IMR-90 (cell line): ENCODE data around the gene ZNF365. TPM values are rescaled to one million over a fixed set of nuclear protein-coding genes. Genes with fewer than 3 reads are reported as not detected.

Experiments used
- ATAC-seq: fragments of 200-7000 bp; cut with Tn5 transposase; 2 replicates; pipeline ENCODE4 v1.9.1; 2020; ENCODE audit warnings: low read depth, mild to moderate bottlenecking, moderate library complexity
- BruUV-seq: library from RNA; stranded (reverse); fragments of 400-500 nt; replicated peaks from 2 replicates; lab custom pipeline; 2021; lab: Mats Ljungman, UMichigan
- CTCF ChIA-PET: fragments of 300-600 bp; formaldehyde crosslinking; extraction: SDS; loops from one replicate; lab custom pipeline; 2021; ENCODE audit warnings: antibody characterized with exemption; lab: Yijun Ruan, JAX
- POLR2A ChIA-PET: fragments of 300-600 bp; sonication (Branson Sonifier 250); formaldehyde crosslinking; loops from one replicate; lab custom pipeline; 2022; ENCODE audit warnings: antibody characterized with exemption; ENCODE audit not compliant: unreplicated experiment; lab: Charles Lee
- DNase-seq: peaks from one replicate; pipeline ENCODE4 v3.0.0; 2013
- H2AFZ ChIP-seq: replicated peaks from 2 replicates; pipeline ENCODE3; 2013; ENCODE audit warnings: low read length, mild to moderate bottlenecking; ENCODE audit not compliant: poor library complexity
- H2AK5ac ChIP-seq: 2 replicates; pipeline ENCODE4 v1.6.1; 2013; ENCODE audit warnings: low read depth, low read length, inconsistent platforms
- H2AK9ac ChIP-seq: replicated peaks from 2 replicates; pipeline ENCODE3; 2013; ENCODE audit warnings: mild to moderate bottlenecking, low read depth, low read length, moderate library complexity; ENCODE audit not compliant: poor library complexity
- H2BK120ac ChIP-seq: 2 replicates; pipeline ENCODE4 v1.6.1; 2013; ENCODE audit warnings: low read depth, low read length, inconsistent platforms
- H2BK15ac ChIP-seq: 3 replicates; pipeline ENCODE4 v1.6.1; 2013; ENCODE audit warnings: low read depth, low read length, inconsistent platforms
- H2BK20ac ChIP-seq: 2 replicates; pipeline ENCODE4 v1.6.1; 2013; ENCODE audit warnings: low read depth, mild to moderate bottlenecking, inconsistent platforms, low read length, moderate library complexity
- H2BK5ac ChIP-seq: 2 replicates; pipeline ENCODE4 v1.6.1; 2013; ENCODE audit warnings: mild to moderate bottlenecking, low read depth, low read length, inconsistent platforms; ENCODE audit not compliant: poor library complexity, severe bottlenecking
- H3K14ac ChIP-seq: replicated peaks from 2 replicates; pipeline ENCODE4 v1.6.1; 2013; ENCODE audit warnings: low read depth, low read length, inconsistent platforms
- H3K18ac ChIP-seq: 2 replicates; pipeline ENCODE4 v1.6.1; 2013; ENCODE audit warnings: low read depth, low read length, control low read depth
- H3K23ac ChIP-seq: 2 replicates; pipeline ENCODE4 v1.6.1; 2013; ENCODE audit warnings: low read depth, low read length, inconsistent platforms
- H3K27ac ChIP-seq: 2 replicates; pipeline ENCODE4 v1.5.1; 2013; ENCODE audit warnings: mild to moderate bottlenecking, control low read depth, low read length; ENCODE audit not compliant: insufficient read depth
- H3K27me3 ChIP-seq: 2 replicates; pipeline ENCODE4 v1.6.1; 2013; ENCODE audit warnings: low read length; ENCODE audit not compliant: control insufficient read depth, insufficient read depth
- H3K36me3 ChIP-seq: 2 replicates; pipeline ENCODE4 v1.6.1; 2013; ENCODE audit warnings: low read length, mixed read lengths; ENCODE audit not compliant: control insufficient read depth, insufficient read depth
- H3K4ac ChIP-seq: 2 replicates; pipeline ENCODE4 v1.6.1; 2013; ENCODE audit warnings: low read depth, low read length, inconsistent platforms
- H3K4me1 ChIP-seq: 2 replicates; pipeline ENCODE4 v1.6.1; 2013; ENCODE audit warnings: low read length, mixed read lengths; ENCODE audit not compliant: control insufficient read depth, insufficient read depth
- H3K4me2 ChIP-seq: 2 replicates; pipeline ENCODE4 v1.6.1; 2013; ENCODE audit warnings: low read depth, mild to moderate bottlenecking, control low read depth, low read length, moderate library complexity
- H3K4me3 ChIP-seq: 2 replicates; pipeline ENCODE4 v1.5.1; 2013; ENCODE audit warnings: low read depth, mild to moderate bottlenecking, control low read depth, low read length, moderate library complexity; ENCODE audit not compliant: insufficient read depth
- H3K56ac ChIP-seq: 2 replicates; pipeline ENCODE4 v1.6.1; 2013; ENCODE audit warnings: low read length, inconsistent platforms; ENCODE audit not compliant: insufficient read depth; ENCODE audit errors: extremely low read depth
- H3K79me1 ChIP-seq, 2 experiments: 2 replicates each; pipeline ENCODE4 v1.6.1; 2013; ENCODE audit warnings: low read length in 2 of 2, inconsistent platforms in 1 of 2, low read depth in 1 of 2
- H3K9ac ChIP-seq: 2 replicates; pipeline ENCODE4 v1.6.1; 2013; ENCODE audit warnings: low read depth, low read length, control low read depth
- H3K9me1 ChIP-seq: 2 replicates; pipeline ENCODE4 v1.6.1; 2013; ENCODE audit warnings: low read length, inconsistent platforms; ENCODE audit not compliant: insufficient read depth
- H3K9me3 ChIP-seq: 2 replicates; pipeline ENCODE4 v1.6.1; 2013; ENCODE audit warnings: low read length; ENCODE audit not compliant: control insufficient read depth, insufficient read depth
- H4K20me1 ChIP-seq: 2 replicates; pipeline ENCODE4 v1.6.1; 2013; ENCODE audit warnings: low read length, inconsistent platforms; ENCODE audit not compliant: insufficient read depth
- H4K5ac ChIP-seq: 2 replicates; pipeline ENCODE4 v1.6.1; 2013; ENCODE audit warnings: mild to moderate bottlenecking, low read depth, low read length, control low read depth
- H4K8ac ChIP-seq, 2 experiments: 2 replicates each; pipeline ENCODE4 v1.6.1; 2013; ENCODE audit warnings: low read depth in 2 of 2, low read length in 2 of 2, control low read depth in 1 of 2, inconsistent platforms in 1 of 2
- H4K91ac ChIP-seq: 2 replicates; pipeline ENCODE4 v1.6.1; 2013; ENCODE audit warnings: low read depth, low read length, inconsistent platforms; ENCODE audit not compliant: insufficient read depth
- BHLHE40 ChIP-seq: fragments of 150-350 bp; IDR thresholded peaks from 2 replicates; pipeline ENCODE4 v1.6.1; 2016; ENCODE audit warnings: mild to moderate bottlenecking, low read depth, low read length
- CEBPB ChIP-seq: IDR thresholded peaks from 2 replicates; pipeline ENCODE4 v1.6.1; 2012; ENCODE audit warnings: low read depth, low read length, improper control_type of control experiment
- CHD1 ChIP-seq: IDR thresholded peaks from 2 replicates; pipeline ENCODE4 v1.6.1; 2012; ENCODE audit warnings: low read depth, low read length, improper control_type of control experiment
- FOS ChIP-seq: fragments of 150-350 bp; IDR thresholded peaks from 2 replicates; pipeline ENCODE4 v1.6.1; 2016; ENCODE audit warnings: low read depth, low read length
- MAFK ChIP-seq: IDR thresholded peaks from 2 replicates; pipeline ENCODE4 v1.6.1; 2012; ENCODE audit warnings: low read depth, low read length, improper control_type of control experiment
- MAZ ChIP-seq: IDR thresholded peaks from 2 replicates; pipeline ENCODE4 v1.6.1; 2012; ENCODE audit warnings: low read depth, mild to moderate bottlenecking, low read length, improper control_type of control experiment, moderate library complexity, borderline replicate concordance
- MXI1 ChIP-seq: IDR thresholded peaks from 2 replicates; pipeline ENCODE4 v1.6.1; 2012; ENCODE audit warnings: low read depth, mild to moderate bottlenecking, low read length, moderate library complexity, borderline replicate concordance
- NFE2L2 ChIP-seq: fragments of 150-350 bp; IDR thresholded peaks from 2 replicates; pipeline ENCODE4 v1.6.1; 2016; ENCODE audit warnings: low read depth, mild to moderate bottlenecking, low read length
- POLR2A ChIP-seq: IDR thresholded peaks from 2 replicates; pipeline ENCODE4 v1.6.1; 2012; ENCODE audit warnings: mild to moderate bottlenecking, low read depth, low read length
- RAD21 ChIP-seq: IDR thresholded peaks from 2 replicates; pipeline ENCODE4 v1.6.1; 2012; ENCODE audit warnings: low read length, improper control_type of control experiment
- RCOR1 ChIP-seq: IDR thresholded peaks from 2 replicates; pipeline ENCODE4 v1.6.1; 2012; ENCODE audit warnings: mild to moderate bottlenecking, low read length, improper control_type of control experiment; ENCODE audit not compliant: insufficient replicate concordance
- RFX5 ChIP-seq: IDR thresholded peaks from 2 replicates; pipeline ENCODE4 v1.8.0; 2012; ENCODE audit warnings: low read depth, mild to moderate bottlenecking, low read length, moderate library complexity
- SMC3 ChIP-seq: fragments of 150-350 bp; IDR thresholded peaks from 2 replicates; pipeline ENCODE4 v1.6.1; 2016; ENCODE audit warnings: low read depth, mild to moderate bottlenecking, antibody characterized with exemption, low read length, moderate library complexity
- WGBS, 2 experiments: methylation state at CpG; one replicate each; pipeline versions ENCODE4 v1.1.5 to v1.1.7; 2013; ENCODE audit warnings: missing lambda C conversion rate in 2 of 2; ENCODE audit not compliant: insufficient read length in 1 of 2; ENCODE audit errors: extremely low coverage in 2 of 2; 5-methylcytosine and 5-hydroxymethylcytosine counted together
- dilution Hi-C: fragments of 300-500 bp; cut with HindIII; formaldehyde crosslinking; loops from one replicate; pipeline ENCODE4 v1.14.3; 2018; ENCODE audit warnings: low sequenced_read_pairs; ENCODE audit not compliant: unreplicated experiment
- in situ Hi-C: fragments of 300-500 bp; cut with MboI; formaldehyde crosslinking; loops from 3 replicates; pipeline ENCODE4 v1.14.3; 2019; ENCODE audit warnings: low sequenced_read_pairs, inconsistent platforms, mixed read lengths
- intact Hi-C: fragments of 100-400 bp; cut with micrococcal nuclease; formaldehyde crosslinking; loops from 2 replicates; pipeline ENCODE4 v1.10.0; 2022
- polyA plus RNA-seq, 3 experiments: library from polyadenylated mRNA; depleted of rRNA; stranded (reverse); fragments of >200 nt; gene quantifications; 2 replicates each; pipeline ENCODE4 v1.2.3, GENCODE V29; 2012; ENCODE audit warnings: low replicate concordance in 1 of 3
- total RNA-seq: library from RNA; depleted of rRNA; stranded (reverse); fragments of >200 nt; gene quantifications from 2 replicates; pipeline ENCODE4 v1.2.3, GENCODE V29; 2012
- TF ChIP-seq, protein P1 (sequence below): fragments of 150-350 bp; IDR thresholded peaks from 2 replicates; pipeline ENCODE4 v1.6.1; 2016; ENCODE audit warnings: low read depth, mild to moderate bottlenecking, low read length, moderate library complexity, borderline replicate concordance
- TF ChIP-seq, protein P2 (sequence below): fragments of 150-350 bp; IDR thresholded peaks from 2 replicates; pipeline ENCODE4 v1.6.1; 2017; ENCODE audit warnings: mild to moderate bottlenecking, antibody characterized with exemption, low read length, low read depth
- TF ChIP-seq, protein P3 (sequence below): conservative IDR thresholded peaks from 2 replicates; pipeline ENCODE4 v1.5.1; 2012; ENCODE audit warnings: mild to moderate bottlenecking, low read depth, low read length, improper control_type of control experiment

ZNF365 gene
- total and polyA plus RNA-seq, 2 of the 4 experiments (the other 2 are of a cell fraction) = 1.2 to 3.2 TPM

DNA sequence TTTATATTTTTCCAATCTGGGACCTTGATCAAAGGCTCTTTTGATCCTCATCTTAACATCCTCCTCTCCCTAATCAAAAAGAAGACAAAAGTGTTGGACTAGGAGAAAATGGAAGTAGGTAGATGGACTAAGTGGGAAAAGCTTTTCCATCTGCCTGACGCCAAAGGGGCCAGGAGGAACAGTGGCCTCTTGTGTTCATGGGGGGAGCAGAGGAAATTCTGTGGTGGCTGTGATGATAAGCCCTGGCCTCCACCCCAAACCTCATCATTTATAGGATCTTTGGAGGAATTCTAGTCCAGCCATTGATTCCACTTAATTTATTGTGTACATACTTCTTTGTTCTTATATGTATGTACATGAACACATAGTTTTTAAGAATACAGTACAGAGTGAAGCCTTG, 21.7 kb downstream of the ZNF365 start:
- TF ChIP-seq, protein P1, sequence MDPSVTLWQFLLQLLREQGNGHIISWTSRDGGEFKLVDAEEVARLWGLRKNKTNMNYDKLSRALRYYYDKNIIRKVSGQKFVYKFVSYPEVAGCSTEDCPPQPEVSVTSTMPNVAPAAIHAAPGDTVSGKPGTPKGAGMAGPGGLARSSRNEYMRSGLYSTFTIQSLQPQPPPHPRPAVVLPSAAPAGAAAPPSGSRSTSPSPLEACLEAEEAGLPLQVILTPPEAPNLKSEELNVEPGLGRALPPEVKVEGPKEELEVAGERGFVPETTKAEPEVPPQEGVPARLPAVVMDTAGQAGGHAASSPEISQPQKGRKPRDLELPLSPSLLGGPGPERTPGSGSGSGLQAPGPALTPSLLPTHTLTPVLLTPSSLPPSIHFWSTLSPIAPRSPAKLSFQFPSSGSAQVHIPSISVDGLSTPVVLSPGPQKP = no peak
- TF ChIP-seq, protein P2, sequence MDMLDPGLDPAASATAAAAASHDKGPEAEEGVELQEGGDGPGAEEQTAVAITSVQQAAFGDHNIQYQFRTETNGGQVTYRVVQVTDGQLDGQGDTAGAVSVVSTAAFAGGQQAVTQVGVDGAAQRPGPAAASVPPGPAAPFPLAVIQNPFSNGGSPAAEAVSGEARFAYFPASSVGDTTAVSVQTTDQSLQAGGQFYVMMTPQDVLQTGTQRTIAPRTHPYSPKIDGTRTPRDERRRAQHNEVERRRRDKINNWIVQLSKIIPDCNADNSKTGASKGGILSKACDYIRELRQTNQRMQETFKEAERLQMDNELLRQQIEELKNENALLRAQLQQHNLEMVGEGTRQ = no peak
- TF ChIP-seq BHLHE40 = no peak
- TF ChIP-seq MXI1 = no peak
- TF ChIP-seq, protein P3, sequence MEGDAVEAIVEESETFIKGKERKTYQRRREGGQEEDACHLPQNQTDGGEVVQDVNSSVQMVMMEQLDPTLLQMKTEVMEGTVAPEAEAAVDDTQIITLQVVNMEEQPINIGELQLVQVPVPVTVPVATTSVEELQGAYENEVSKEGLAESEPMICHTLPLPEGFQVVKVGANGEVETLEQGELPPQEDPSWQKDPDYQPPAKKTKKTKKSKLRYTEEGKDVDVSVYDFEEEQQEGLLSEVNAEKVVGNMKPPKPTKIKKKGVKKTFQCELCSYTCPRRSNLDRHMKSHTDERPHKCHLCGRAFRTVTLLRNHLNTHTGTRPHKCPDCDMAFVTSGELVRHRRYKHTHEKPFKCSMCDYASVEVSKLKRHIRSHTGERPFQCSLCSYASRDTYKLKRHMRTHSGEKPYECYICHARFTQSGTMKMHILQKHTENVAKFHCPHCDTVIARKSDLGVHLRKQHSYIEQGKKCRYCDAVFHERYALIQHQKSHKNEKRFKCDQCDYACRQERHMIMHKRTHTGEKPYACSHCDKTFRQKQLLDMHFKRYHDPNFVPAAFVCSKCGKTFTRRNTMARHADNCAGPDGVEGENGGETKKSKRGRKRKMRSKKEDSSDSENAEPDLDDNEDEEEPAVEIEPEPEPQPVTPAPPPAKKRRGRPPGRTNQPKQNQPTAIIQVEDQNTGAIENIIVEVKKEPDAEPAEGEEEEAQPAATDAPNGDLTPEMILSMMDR = no peak
- no peak for TF ChIP-seq RCOR1
- no peak for TF ChIP-seq POLR2A
- no peak for TF ChIP-seq CEBPB
- no peak for TF ChIP-seq MAFK
- no peak for TF ChIP-seq RAD21
- TF ChIP-seq CHD1 = no peak
- no peak for TF ChIP-seq SMC3
- TF ChIP-seq FOS = no peak
- TF ChIP-seq NFE2L2 = no peak
- TF ChIP-seq RFX5 = no peak
- TF ChIP-seq MAZ = no peak
- Histone ChIP-seq H4K5ac (no peak overlapping the region), H3K9me3 (no peaks in the 10 kb centered on the region), H3K27me3 (no peaks in the 10 kb centered on the region), H2AFZ (no peak overlapping the region), H3K79me1 (no peaks in the 10 kb centered on the region), H3K18ac (no peak overlapping the region), H3K56ac (no peak overlapping the region), H2AK9ac (no peak overlapping the region), H2BK5ac (no peak overlapping the region), H2BK20ac (no peak overlapping the region), H2BK15ac (no peak overlapping the region), H3K9me1 (no peaks in the 10 kb centered on the region), H3K14ac (no peak overlapping the region), H3K23ac (no peak overlapping the region), H3K36me3 (no peaks in the 10 kb centered on the region), H4K8ac (no peak overlapping the region), H3K4me1 (peaks cover 4% of the 10 kb centered on the region; the same call in 1 of the 2 replicates), H4K20me1 (no peaks in the 10 kb centered on the region), H3K4ac (no peak overlapping the region), H2BK120ac (no peak overlapping the region), H3K4me3 (no peak overlapping the region), H3K9ac (no peak overlapping the region), H3K4me2 (no peak overlapping the region), H4K91ac (no peak overlapping the region), H3K27ac (no peak overlapping the region), H2AK5ac (no peak overlapping the region)
- intact Hi-C loops = no loop called here
- POLR2A ChIA-PET = no interaction called here
- WGBS, 2 experiments = no CpG with 5 or more reads among the region's 1 CpG
- in situ Hi-C loops = no loop called here
- no TSS peak for BruUV-seq
- no peak for DNase-seq
- no peak for ATAC-seq
- CTCF ChIA-PET = no interaction called here
- dilution Hi-C loops = no loop called here
